ENCODE results near the gene ZNF764. TPM values are rescaled to one million over a fixed set of nuclear protein-coding genes. Genes with fewer than 3 reads are reported as not detected.

Gene ZNF764
- total and polyA plus RNA-seq, 9 of the 15 experiments (the other 6 are each of a cell fraction or from before 2014, with no cell fraction given): 0.69 to 10.1 (median 4.1) TPM

GRCh38 chr16:30565526-30565925 lies 7.4 kb upstream of the ZNF764 start:
- ChIA-PET POLR2A (interaction anchor here (0.9 to 1.7 kb wide), 7 partner anchors 8 to 136 kb away, joined by 3 to 9 read pairs (median 5); partner anchors contain the start of genes DCTPP1, ZNF747, ZNF764 and ZNF785), CTCF (ENCODE audit: low intra/inter-chr PET ratio) (no interaction called here)
- no peak overlapping the region for H3K27ac ChIP-seq (ENCODE audit: extremely low read depth, low read depth, low read length)
- H3K27me3 ChIP-seq (ENCODE audit: control insufficient read depth in 2 of 2, insufficient read depth in 2 of 2, low read length in 2 of 2): no peaks in the 10 kb centered on the region
- no peak overlapping the region for H3K4me3 ChIP-seq
- intact Hi-C loops (cut with micrococcal nuclease) (no loop called here), in situ Hi-C loops (cut with MboI) (no loop called here)
- ATAC-seq (peak; percentile 49; the same call in 2 of the 3 replicates), DNase-seq (ENCODE audit: extremely low read depth in 1 of 4, low spot score in 3 of 4) (no peak), FAIRE-seq (no peak)
- TF ChIP-seq ZNF75A (CRISPR knock-in tag; IDR thresholded peaks at IDR 0.05) (no peak), CBFA2T3 (IDR thresholded peaks at IDR 0.05) (peak; percentile 46)
- no TSS peak for BruUV-seq (replicated peaks)
- H2AFZ ChIP-seq (ENCODE audit: low read depth, low read length): no peak overlapping the region
- no peaks in the 10 kb centered on the region for H3K36me3 ChIP-seq (ENCODE audit: control insufficient read depth, insufficient read depth, low read length)
- no peaks in the 10 kb centered on the region for H3K9me3 ChIP-seq (replicated peaks; ENCODE audit: control insufficient read depth, insufficient read depth, low read depth, low read length)
- no peak overlapping the region for H3K4me2 ChIP-seq (ENCODE audit: insufficient read depth, low read length)
- WGBS (ENCODE audit: insufficient coverage, low coverage, missing lambda C conversion rate): 10% methylated on average over 3 of the region's 7 CpGs
- peaks cover 6 to 16% of the 10 kb centered on the region in 2 experiments for H3K4me1 ChIP-seq (replicated peaks in 1 of 2; ENCODE audit: control insufficient read depth in 2 of 2, insufficient read depth in 2 of 2, low read length in 2 of 2)
- no peak overlapping the region for H3K9ac ChIP-seq (ENCODE audit: insufficient read depth in 1 of 2, low read depth in 2 of 2, low read length in 2 of 2)
- H3K9me1 ChIP-seq (ENCODE audit: control insufficient read depth, insufficient read depth, low read length): no peaks in the 10 kb centered on the region
- H4K20me1 ChIP-seq (replicated peaks; ENCODE audit: control insufficient read depth, insufficient read depth, low read length): no peaks in the 10 kb centered on the region
- no peaks in the 10 kb centered on the region for H3K79me2 ChIP-seq (ENCODE audit: control insufficient read depth, insufficient read depth, low read length)

DNA sequence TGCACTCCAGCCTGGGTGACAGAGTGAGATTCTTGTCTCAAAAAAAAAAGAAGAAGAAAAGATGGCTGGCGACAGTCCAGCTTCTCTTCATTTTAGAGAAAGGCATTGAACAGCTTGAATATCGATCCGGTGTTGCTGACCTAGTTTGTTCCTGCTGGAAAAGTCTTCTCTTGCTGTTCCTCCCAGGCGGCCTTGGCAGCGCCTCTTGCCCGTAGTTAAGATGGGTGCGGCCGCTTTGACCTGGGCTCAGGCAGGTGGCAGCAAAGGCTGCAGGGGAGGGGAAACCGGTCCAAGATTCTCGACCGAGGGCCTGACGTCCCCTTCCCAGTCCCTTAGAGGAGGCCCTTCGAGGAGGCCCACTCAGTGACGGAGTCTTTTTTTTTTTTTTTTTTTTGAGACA lies 3.8 kb upstream of the ZNF764 start:
- Histone ChIP-seq H3K4me2 (ENCODE audit: insufficient read depth, low read length) (no peak overlapping the region), H3K9ac (ENCODE audit: insufficient read depth in 1 of 2, low read depth in 2 of 2, low read length in 2 of 2) (no peak overlapping the region), H3K4me3 (no peak overlapping the region), H3K36me3 (ENCODE audit: control insufficient read depth, insufficient read depth, low read length) (no peaks in the 10 kb centered on the region), H3K9me1 (ENCODE audit: control insufficient read depth, insufficient read depth, low read length) (no peaks in the 10 kb centered on the region), H4K20me1 (replicated peaks; ENCODE audit: control insufficient read depth, insufficient read depth, low read length) (no peaks in the 10 kb centered on the region), H3K27ac (ENCODE audit: extremely low read depth, low read depth, low read length) (no peak overlapping the region), H2AFZ (ENCODE audit: low read depth, low read length) (no peak overlapping the region), H3K4me1 (replicated peaks in 1 of 2; ENCODE audit: control insufficient read depth in 2 of 2, insufficient read depth in 2 of 2, low read length in 2 of 2) (peaks cover 13 to 34% of the 10 kb centered on the region in 2 experiments; a peak in 4 of 5 replicates), H3K79me2 (ENCODE audit: control insufficient read depth, insufficient read depth, low read length) (peaks cover 10% of the 10 kb centered on the region), H3K27me3 (ENCODE audit: control insufficient read depth in 2 of 2, insufficient read depth in 2 of 2, low read length in 2 of 2) (no peaks in the 10 kb centered on the region), H3K9me3 (replicated peaks; ENCODE audit: control insufficient read depth, insufficient read depth, low read depth, low read length) (no peaks in the 10 kb centered on the region)
- in situ Hi-C loops (cut with MboI): no loop called here
- ATAC-seq: no peak
- 84% methylated on average over 14 of the region's 14 CpGs for WGBS (ENCODE audit: insufficient coverage, low coverage, missing lambda C conversion rate)
- CTCF ChIA-PET (ENCODE audit: low intra/inter-chr PET ratio): no interaction called here
- DNase-seq (ENCODE audit: extremely low read depth in 1 of 4, low spot score in 3 of 4): no peak
- BruUV-seq (replicated peaks): no TSS peak
- no peak for FAIRE-seq
- POLR2A ChIA-PET: interaction anchor here (1.0 kb wide), 1 partner anchor 116 kb away, joined by 4 read pairs; no protein-coding TSS in a partner anchor
- intact Hi-C loops (cut with micrococcal nuclease): no loop called here
- TF ChIP-seq ZHX1 (conservative IDR thresholded peaks at IDR 0.05; ENCODE audit: low read length) (no peak), JUNB (CRISPR knock-in tag; conservative IDR thresholded peaks at IDR 0.05) (no peak), ARID2 (IDR thresholded peaks at IDR 0.05) (no peak)
- TF ChIP-seq, protein P1, sequence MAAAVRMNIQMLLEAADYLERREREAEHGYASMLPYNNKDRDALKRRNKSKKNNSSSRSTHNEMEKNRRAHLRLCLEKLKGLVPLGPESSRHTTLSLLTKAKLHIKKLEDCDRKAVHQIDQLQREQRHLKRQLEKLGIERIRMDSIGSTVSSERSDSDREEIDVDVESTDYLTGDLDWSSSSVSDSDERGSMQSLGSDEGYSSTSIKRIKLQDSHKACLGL (CRISPR knock-in tag; IDR thresholded peaks at IDR 0.05; ENCODE audit: borderline replicate concordance, poor library complexity, severe bottlenecking): no peak
- TF ChIP-seq, protein P2, sequence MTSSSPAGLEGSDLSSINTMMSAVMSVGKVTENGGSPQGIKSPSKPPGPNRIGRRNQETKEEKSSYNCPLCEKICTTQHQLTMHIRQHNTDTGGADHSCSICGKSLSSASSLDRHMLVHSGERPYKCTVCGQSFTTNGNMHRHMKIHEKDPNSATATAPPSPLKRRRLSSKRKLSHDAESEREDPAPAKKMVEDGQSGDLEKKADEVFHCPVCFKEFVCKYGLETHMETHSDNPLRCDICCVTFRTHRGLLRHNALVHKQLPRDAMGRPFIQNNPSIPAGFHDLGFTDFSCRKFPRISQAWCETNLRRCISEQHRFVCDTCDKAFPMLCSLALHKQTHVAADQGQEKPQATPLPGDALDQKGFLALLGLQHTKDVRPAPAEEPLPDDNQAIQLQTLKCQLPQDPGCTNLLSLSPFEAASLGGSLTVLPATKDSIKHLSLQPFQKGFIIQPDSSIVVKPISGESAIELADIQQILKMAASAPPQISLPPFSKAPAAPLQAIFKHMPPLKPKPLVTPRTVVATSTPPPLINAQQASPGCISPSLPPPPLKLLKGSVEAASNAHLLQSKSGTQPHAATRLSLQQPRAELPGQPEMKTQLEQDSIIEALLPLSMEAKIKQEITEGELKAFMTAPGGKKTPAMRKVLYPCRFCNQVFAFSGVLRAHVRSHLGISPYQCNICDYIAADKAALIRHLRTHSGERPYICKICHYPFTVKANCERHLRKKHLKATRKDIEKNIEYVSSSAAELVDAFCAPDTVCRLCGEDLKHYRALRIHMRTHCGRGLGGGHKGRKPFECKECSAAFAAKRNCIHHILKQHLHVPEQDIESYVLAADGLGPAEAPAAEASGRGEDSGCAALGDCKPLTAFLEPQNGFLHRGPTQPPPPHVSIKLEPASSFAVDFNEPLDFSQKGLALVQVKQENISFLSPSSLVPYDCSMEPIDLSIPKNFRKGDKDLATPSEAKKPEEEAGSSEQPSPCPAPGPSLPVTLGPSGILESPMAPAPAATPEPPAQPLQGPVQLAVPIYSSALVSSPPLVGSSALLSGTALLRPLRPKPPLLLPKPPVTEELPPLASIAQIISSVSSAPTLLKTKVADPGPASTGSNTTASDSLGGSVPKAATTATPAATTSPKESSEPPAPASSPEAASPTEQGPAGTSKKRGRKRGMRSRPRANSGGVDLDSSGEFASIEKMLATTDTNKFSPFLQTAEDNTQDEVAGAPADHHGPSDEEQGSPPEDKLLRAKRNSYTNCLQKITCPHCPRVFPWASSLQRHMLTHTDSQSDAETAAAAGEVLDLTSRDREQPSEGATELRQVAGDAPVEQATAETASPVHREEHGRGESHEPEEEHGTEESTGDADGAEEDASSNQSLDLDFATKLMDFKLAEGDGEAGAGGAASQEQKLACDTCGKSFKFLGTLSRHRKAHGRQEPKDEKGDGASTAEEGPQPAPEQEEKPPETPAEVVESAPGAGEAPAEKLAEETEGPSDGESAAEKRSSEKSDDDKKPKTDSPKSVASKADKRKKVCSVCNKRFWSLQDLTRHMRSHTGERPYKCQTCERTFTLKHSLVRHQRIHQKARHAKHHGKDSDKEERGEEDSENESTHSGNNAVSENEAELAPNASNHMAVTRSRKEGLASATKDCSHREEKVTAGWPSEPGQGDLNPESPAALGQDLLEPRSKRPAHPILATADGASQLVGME (CRISPR knock-in tag; IDR thresholded peaks at IDR 0.05): no peak

Data from K562 (cell line).